Measurements from ENCODE around the gene ABCA4. TPM values are rescaled to one million over a fixed set of nuclear protein-coding genes. Genes with fewer than 3 reads are reported as not detected.
A peak's percentile ranks its signal among the peaks of the same experiment; 100 is the strongest.

The ABCA4 gene
- total RNA-seq, 2 donors from 2014 or later: 0.41 to 0.85 TPM

DNA sequence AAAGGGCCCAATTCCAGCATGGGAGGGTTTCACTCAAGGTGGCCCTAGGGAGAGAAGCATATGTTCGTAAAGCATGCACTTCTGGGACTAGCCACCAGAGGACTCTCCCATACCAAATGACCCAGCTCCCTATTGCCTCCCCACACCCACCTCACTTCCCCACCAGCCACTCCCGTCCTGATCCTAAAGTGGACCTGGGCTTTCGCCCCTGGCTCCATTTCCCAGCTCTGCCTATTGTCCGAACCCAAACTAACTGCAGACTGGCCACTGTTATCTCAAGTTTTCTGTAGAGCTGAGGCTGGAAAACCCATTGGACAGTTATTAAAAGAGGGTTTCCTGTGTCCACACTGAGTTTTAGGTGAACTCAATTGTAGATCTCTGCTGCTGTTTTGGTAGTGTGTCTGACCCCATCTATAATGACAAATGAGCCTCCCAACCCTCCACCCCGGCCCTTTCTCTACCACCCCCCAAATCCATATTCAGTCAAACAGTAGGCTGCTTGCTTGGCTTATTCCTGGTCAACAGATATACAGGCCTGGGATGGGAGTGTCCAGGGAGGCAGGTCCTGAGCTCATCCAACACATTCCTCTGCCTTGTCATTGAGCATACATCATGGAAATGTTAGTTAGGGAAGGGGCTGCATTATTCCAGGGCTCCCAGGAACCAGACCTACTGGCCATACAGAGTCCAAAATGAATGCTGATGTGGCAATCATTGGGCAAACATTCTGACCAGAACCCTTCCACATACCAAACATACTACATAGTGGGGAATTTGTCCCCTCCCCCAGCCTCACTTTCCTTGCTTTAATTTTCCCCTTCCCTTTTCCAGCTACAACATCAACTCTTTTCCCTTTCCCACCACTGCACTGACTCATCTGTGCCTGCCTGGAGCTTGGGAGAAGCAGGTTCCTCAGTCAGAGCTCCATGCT is 59.2 kb downstream of the ABCA4 start:
- Histone ChIP-seq H3K9me3 (no peaks in the 10 kb centered on the region), H3K27me3 (replicated peaks; ENCODE audit: insufficient read depth) (no peaks in the 10 kb centered on the region), H3K4me1 (replicated peaks) (no peaks in the 10 kb centered on the region), H3K4me3 (no peak overlapping the region), H3K27ac (no peak overlapping the region), H3K36me3 (no peaks in the 10 kb centered on the region)
- TF ChIP-seq, protein P1, sequence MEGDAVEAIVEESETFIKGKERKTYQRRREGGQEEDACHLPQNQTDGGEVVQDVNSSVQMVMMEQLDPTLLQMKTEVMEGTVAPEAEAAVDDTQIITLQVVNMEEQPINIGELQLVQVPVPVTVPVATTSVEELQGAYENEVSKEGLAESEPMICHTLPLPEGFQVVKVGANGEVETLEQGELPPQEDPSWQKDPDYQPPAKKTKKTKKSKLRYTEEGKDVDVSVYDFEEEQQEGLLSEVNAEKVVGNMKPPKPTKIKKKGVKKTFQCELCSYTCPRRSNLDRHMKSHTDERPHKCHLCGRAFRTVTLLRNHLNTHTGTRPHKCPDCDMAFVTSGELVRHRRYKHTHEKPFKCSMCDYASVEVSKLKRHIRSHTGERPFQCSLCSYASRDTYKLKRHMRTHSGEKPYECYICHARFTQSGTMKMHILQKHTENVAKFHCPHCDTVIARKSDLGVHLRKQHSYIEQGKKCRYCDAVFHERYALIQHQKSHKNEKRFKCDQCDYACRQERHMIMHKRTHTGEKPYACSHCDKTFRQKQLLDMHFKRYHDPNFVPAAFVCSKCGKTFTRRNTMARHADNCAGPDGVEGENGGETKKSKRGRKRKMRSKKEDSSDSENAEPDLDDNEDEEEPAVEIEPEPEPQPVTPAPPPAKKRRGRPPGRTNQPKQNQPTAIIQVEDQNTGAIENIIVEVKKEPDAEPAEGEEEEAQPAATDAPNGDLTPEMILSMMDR (IDR thresholded peaks at IDR 0.05): peak; percentile 81 to 95 (median 90)
- no peak for TF ChIP-seq POLR2AphosphoS5 (IDR thresholded peaks at IDR 0.05)
- intact Hi-C loops (cut with DNase I): loop anchor here (2.0 to 5.0 kb wide), 3 partner anchors 36 to 275 kb away; partner anchors contain the start of gene ARHGAP29
- DNase-seq (ENCODE audit: low spot score): peak; percentile 67
- WGBS: 33% methylated on average over 5 of the region's 5 CpGs

DNA sequence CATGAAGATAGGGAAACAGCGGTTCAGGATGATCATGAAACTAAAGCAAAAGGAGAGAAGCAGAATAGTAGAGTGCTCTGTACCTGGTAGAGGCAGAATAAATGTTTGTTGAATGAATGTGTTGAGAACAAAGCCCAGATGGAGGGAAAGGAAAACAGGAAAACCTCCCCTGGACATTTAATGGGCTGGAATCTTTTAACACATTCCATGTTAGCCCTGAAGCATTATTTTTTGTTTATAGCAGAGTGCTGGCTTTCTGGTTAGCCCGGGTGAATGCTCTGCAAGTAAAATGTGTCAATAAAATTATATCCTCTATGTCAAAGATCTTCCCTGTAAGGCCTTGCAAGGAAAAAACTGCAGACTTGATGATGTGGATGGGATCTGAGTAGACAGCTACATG is 60.2 kb downstream of the ABCA4 start:
- Histone ChIP-seq H3K27ac (no peak overlapping the region), H3K36me3 (no peaks in the 10 kb centered on the region), H3K4me3 (no peak overlapping the region), H3K4me1 (replicated peaks) (no peaks in the 10 kb centered on the region), H3K9me3 (no peaks in the 10 kb centered on the region), H3K27me3 (replicated peaks; ENCODE audit: insufficient read depth) (no peaks in the 10 kb centered on the region)
- WGBS: 62% methylated on average over 2 of the region's 2 CpGs
- no peak for DNase-seq (ENCODE audit: low spot score)
- intact Hi-C loops (cut with DNase I): loop anchor here (2.0 to 5.0 kb wide), 3 partner anchors 37 to 276 kb away; partner anchors contain the start of gene ARHGAP29
- TF ChIP-seq, protein P1 (IDR thresholded peaks at IDR 0.05): no peak
- TF ChIP-seq POLR2A (IDR thresholded peaks at IDR 0.05) (no peak), POLR2AphosphoS5 (IDR thresholded peaks at IDR 0.05) (no peak)

DNA sequence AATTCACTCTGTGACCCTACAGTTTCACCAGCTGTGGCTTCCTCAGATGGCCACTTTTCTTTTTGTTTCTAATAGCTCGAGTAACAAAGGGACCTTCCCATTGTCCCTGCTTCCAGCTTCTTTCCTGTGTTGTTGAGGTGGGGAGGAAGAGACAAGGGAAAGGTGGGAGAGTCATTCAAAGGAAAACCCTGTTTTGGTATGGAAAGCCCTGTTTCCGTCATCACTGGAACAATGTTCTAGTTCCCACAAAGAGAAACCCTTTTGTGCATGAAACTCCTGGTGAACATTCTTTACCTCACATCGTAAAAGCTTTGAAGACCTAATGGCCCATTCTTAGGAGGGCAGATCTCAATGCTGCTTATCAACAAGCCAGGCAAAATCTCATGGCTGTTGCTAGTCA is 62.2 kb downstream of the ABCA4 start:
- no peak for TF ChIP-seq POLR2AphosphoS5 (IDR thresholded peaks at IDR 0.05)
- TF ChIP-seq, protein P1 (IDR thresholded peaks at IDR 0.05): no peak
- no peak for TF ChIP-seq POLR2A (IDR thresholded peaks at IDR 0.05)
- Histone ChIP-seq H3K27me3 (replicated peaks; ENCODE audit: insufficient read depth) (no peaks in the 10 kb centered on the region), H3K4me1 (replicated peaks) (no peaks in the 10 kb centered on the region), H3K4me3 (no peak overlapping the region), H3K9me3 (no peaks in the 10 kb centered on the region), H3K36me3 (no peaks in the 10 kb centered on the region), H3K27ac (no peak overlapping the region)
- 82% methylated on average over 3 of the region's 3 CpGs for WGBS
- intact Hi-C loops (cut with DNase I): no loop called here
- no peak for DNase-seq (ENCODE audit: low spot score)

DNA sequence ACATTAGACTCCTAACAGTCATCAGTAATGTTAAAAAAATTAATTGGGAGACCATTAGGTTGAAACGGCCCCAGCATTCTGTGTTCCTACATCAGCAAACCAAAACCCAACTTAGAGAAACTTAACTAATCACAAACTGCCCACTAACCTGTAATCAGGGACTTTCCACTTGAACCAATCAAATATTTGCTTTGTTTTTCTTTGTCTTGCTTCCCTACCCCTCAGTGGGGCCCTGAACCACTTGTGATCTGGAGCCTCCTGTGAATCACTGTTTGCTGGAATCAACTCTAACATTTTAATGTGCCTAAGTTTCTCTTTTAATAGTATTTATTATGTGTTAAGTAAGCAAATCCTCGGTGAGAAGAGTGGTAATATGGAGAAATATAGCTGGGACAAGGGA is 64.0 kb downstream of the ABCA4 start:
- no peak overlapping the region for H3K27ac ChIP-seq
- H3K36me3 ChIP-seq: no peaks in the 10 kb centered on the region
- intact Hi-C loops (cut with DNase I): no loop called here
- DNase-seq (ENCODE audit: low spot score): no peak
- 39% methylated on average over 2 of the region's 2 CpGs for WGBS
- no peak overlapping the region for H3K4me3 ChIP-seq
- H3K27me3 ChIP-seq (replicated peaks; ENCODE audit: insufficient read depth): no peaks in the 10 kb centered on the region
- TF ChIP-seq POLR2AphosphoS5 (IDR thresholded peaks at IDR 0.05) (no peak), POLR2A (IDR thresholded peaks at IDR 0.05) (no peak)
- TF ChIP-seq, protein P1 (IDR thresholded peaks at IDR 0.05): no peak
- H3K9me3 ChIP-seq: no peaks in the 10 kb centered on the region
- H3K4me1 ChIP-seq (replicated peaks): no peaks in the 10 kb centered on the region

DNA sequence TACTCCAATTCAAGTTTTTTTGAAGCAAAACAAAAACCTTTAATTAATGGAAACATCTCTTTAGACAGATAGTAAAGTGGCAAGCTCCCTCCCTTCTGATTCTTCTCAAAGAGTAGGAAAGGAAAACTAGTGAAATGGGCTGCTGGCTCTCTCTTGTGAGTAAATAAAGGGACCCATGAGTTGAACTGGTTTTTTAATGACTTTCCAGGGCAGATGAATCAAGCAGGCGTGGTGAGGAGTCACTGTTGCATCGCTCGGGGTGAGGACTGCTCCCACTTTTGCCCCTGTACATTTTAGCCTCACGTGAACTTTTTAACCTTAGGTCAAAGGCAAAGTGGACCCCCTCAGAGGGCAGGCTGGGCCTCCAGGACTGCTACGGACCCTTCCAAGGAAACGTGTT is 64.8 kb downstream of the ABCA4 start:
- intact Hi-C loops (cut with DNase I): no loop called here
- TF ChIP-seq, protein P1 (IDR thresholded peaks at IDR 0.05): no peak
- TF ChIP-seq POLR2A (IDR thresholded peaks at IDR 0.05) (no peak), POLR2AphosphoS5 (IDR thresholded peaks at IDR 0.05) (no peak)

More for the DNA sequence above, 64.8 kb downstream of the ABCA4 start:
- Histone ChIP-seq H3K4me3 (no peak overlapping the region), H3K27ac (no peak overlapping the region), H3K9me3 (no peaks in the 10 kb centered on the region), H3K4me1 (replicated peaks) (no peaks in the 10 kb centered on the region), H3K27me3 (replicated peaks; ENCODE audit: insufficient read depth) (no peaks in the 10 kb centered on the region), H3K36me3 (no peaks in the 10 kb centered on the region)
- DNase-seq (ENCODE audit: low spot score): no peak
- 92% methylated on average over 6 of the region's 6 CpGs for WGBS
